H9 (cell line): ENCODE results near the gene LRRC39. TPM values are rescaled to one million over a fixed set of nuclear protein-coding genes. Genes with fewer than 3 reads are reported as not detected.
A peak's percentile ranks its signal among the peaks of the same experiment; 100 is the strongest.

Experiments used
- DNase-seq: peaks from one replicate; pipeline ENCODE4 v3.0.0-alpha.2; 2017
- H2AFZ ChIP-seq: one replicate; pipeline ENCODE4 v1.6.1; 2013; ENCODE audit warnings: mild to moderate bottlenecking, low read length, control low read depth, moderate library complexity
- H2AK5ac ChIP-seq: 2 replicates; pipeline ENCODE4 v1.6.1; 2013; ENCODE audit warnings: low read length, control low read depth, mixed read lengths; ENCODE audit not compliant: insufficient read length
- H2BK120ac ChIP-seq: one replicate; pipeline ENCODE4 v1.6.1; 2013; ENCODE audit warnings: low read depth, mild to moderate bottlenecking, low read length, control low read depth, inconsistent platforms; ENCODE audit not compliant: poor library complexity, severe bottlenecking
- H2BK12ac ChIP-seq: 2 replicates; pipeline ENCODE4 v1.6.1; 2013; ENCODE audit warnings: low read length, control low read depth, mixed read lengths, low read depth; ENCODE audit not compliant: insufficient read length
- H2BK15ac ChIP-seq: 2 replicates; pipeline ENCODE4 v1.6.1; 2013; ENCODE audit warnings: low read depth, low read length, control low read depth
- H2BK20ac ChIP-seq: one replicate; pipeline ENCODE4 v1.6.1; 2013; ENCODE audit warnings: low read depth, mild to moderate bottlenecking, low read length, control low read depth, inconsistent platforms; ENCODE audit not compliant: poor library complexity, severe bottlenecking
- H2BK5ac ChIP-seq: 2 replicates; pipeline ENCODE4 v1.6.1; 2013; ENCODE audit warnings: low read length, control low read depth, mixed read lengths; ENCODE audit not compliant: insufficient read length
- H3K14ac ChIP-seq: 2 replicates; pipeline ENCODE4 v1.6.1; 2013; ENCODE audit warnings: low read length, control low read depth; ENCODE audit not compliant: insufficient read depth
- H3K18ac ChIP-seq: 2 replicates; pipeline ENCODE4 v1.6.1; 2013; ENCODE audit warnings: low read depth, mild to moderate bottlenecking, mixed read lengths, low read length, control low read depth; ENCODE audit not compliant: insufficient read length
- H3K23ac ChIP-seq: 2 replicates; pipeline ENCODE4 v1.6.1; 2013; ENCODE audit warnings: low read length, control low read depth, mixed read lengths, low read depth; ENCODE audit not compliant: insufficient read length
- H3K23me2 ChIP-seq: 2 replicates; pipeline ENCODE4 v1.6.1; 2013; ENCODE audit warnings: low read depth, mild to moderate bottlenecking, mixed read lengths, low read length, control low read depth; ENCODE audit not compliant: insufficient read length, poor library complexity, severe bottlenecking
- H3K27ac ChIP-seq: 2 replicates; pipeline ENCODE4 v1.5.1; 2013; ENCODE audit warnings: low read length, control low read depth, mixed read lengths, low read depth; ENCODE audit not compliant: insufficient read length
- H3K27me3 ChIP-seq: 2 replicates; pipeline ENCODE4 v1.6.1; 2013; ENCODE audit warnings: low read length, control low read depth, inconsistent platforms; ENCODE audit not compliant: insufficient read depth
- H3K4ac ChIP-seq: 2 replicates; pipeline ENCODE4 v1.6.1; 2013; ENCODE audit warnings: low read depth, mild to moderate bottlenecking, control low read depth, inconsistent platforms, low read length, moderate library complexity
- H3K4me1 ChIP-seq: 2 replicates; pipeline ENCODE4 v1.6.1; 2013; ENCODE audit warnings: low read length, control low read depth, inconsistent platforms; ENCODE audit not compliant: insufficient read depth
- H3K4me2 ChIP-seq: 2 replicates; pipeline ENCODE4 v1.6.1; 2013; ENCODE audit warnings: low read length, control low read depth, mixed read lengths; ENCODE audit not compliant: insufficient read length, insufficient read depth
- H3K56ac ChIP-seq: 2 replicates; pipeline ENCODE4 v1.6.1; 2013; ENCODE audit warnings: low read depth, mild to moderate bottlenecking, mixed read lengths, low read length, control low read depth; ENCODE audit not compliant: insufficient read length
- H3K79me1 ChIP-seq: 2 replicates; pipeline ENCODE4 v1.6.1; 2013; ENCODE audit warnings: low read depth, mild to moderate bottlenecking, moderate library complexity, low read length, control low read depth, inconsistent platforms; ENCODE audit not compliant: insufficient read depth, poor library complexity, severe bottlenecking
- H3K79me2 ChIP-seq: 2 replicates; pipeline ENCODE4 v1.6.1; 2013; ENCODE audit warnings: low read length, control low read depth, inconsistent platforms; ENCODE audit not compliant: insufficient read depth
- H3K9ac ChIP-seq: 2 replicates; pipeline ENCODE4 v1.6.1; 2013; ENCODE audit warnings: low read length, control low read depth, mixed read lengths; ENCODE audit not compliant: insufficient read length; ENCODE audit errors: extremely low read depth
- H3K9me3 ChIP-seq: one replicate; pipeline ENCODE4 v1.6.1; 2013; ENCODE audit warnings: low read depth, low read length, inconsistent platforms; ENCODE audit not compliant: control insufficient read depth
- H3T11ph ChIP-seq: one replicate; pipeline ENCODE4 v1.6.1; 2013; ENCODE audit warnings: mild to moderate bottlenecking, low read length, control low read depth, inconsistent platforms
- H4K20me1 ChIP-seq: one replicate; pipeline ENCODE4 v1.6.1; 2013; ENCODE audit not compliant: control insufficient read depth, insufficient read length, insufficient read depth
- H4K5ac ChIP-seq: 2 replicates; pipeline ENCODE4 v1.6.1; 2013; ENCODE audit warnings: low read depth, mild to moderate bottlenecking, mixed read lengths, low read length, control low read depth; ENCODE audit not compliant: insufficient read length
- H4K8ac ChIP-seq: replicated peaks from 2 replicates; pipeline ENCODE4 v1.6.1; 2013; ENCODE audit warnings: low read length, control low read depth, mixed read lengths, low read depth; ENCODE audit not compliant: insufficient read length
- H4K91ac ChIP-seq: 2 replicates; pipeline ENCODE4 v1.6.1; 2013; ENCODE audit warnings: low read depth, mild to moderate bottlenecking, moderate library complexity, mixed read lengths, low read length, control low read depth; ENCODE audit not compliant: insufficient read length
- H3K27ac Mint-ChIP-seq, 3 experiments: 2 replicates in 2 of 3; 3 replicates in 1 of 3; pipeline ENCODE4 v1.8.0; 2020 to 2021; ENCODE audit warnings: mixed read lengths in 3 of 3, mild to moderate bottlenecking in 1 of 3, moderate library complexity in 1 of 3
- H3K27me3 Mint-ChIP-seq: 2 replicates; pipeline ENCODE4 v1.8.0; 2021; ENCODE audit warnings: low read depth, mild to moderate bottlenecking, moderate library complexity, mixed read lengths
- H3K36me3 Mint-ChIP-seq, 3 experiments: 2 replicates in 2 of 3; 3 replicates in 1 of 3; pipeline ENCODE4 v1.8.0; 2020 to 2021; ENCODE audit warnings: low read depth in 3 of 3, mixed read lengths in 3 of 3; ENCODE audit not compliant: insufficient read depth in 1 of 3
- H3K4me1 Mint-ChIP-seq, 2 experiments: 2 replicates each; pipeline ENCODE4 v1.8.0; 2020; ENCODE audit warnings: mixed read lengths in 2 of 2
- H3K4me3 Mint-ChIP-seq, 2 experiments: 2 replicates in 1 of 2; 3 replicates in 1 of 2; pipeline ENCODE4 v1.8.0; 2020 to 2021; ENCODE audit warnings: mild to moderate bottlenecking in 2 of 2, mixed read lengths in 2 of 2, moderate library complexity in 1 of 2
- H3K9me3 Mint-ChIP-seq, 2 experiments: 2 replicates in 1 of 2; 3 replicates in 1 of 2; pipeline ENCODE4 v1.8.0; 2020; ENCODE audit warnings: mild to moderate bottlenecking in 2 of 2, mixed read lengths in 2 of 2, moderate library complexity in 1 of 2
- CTCF ChIP-seq: fragments of 200-600 bp; sonication (generic); conservative IDR thresholded peaks from 3 replicates; pipeline ENCODE4 v1.8.0; 2021; ENCODE audit warnings: antibody characterized with exemption, mild to moderate bottlenecking
- WGBS: extraction: QIAGEN DNeasy Blood & Tissue Kit; methylation state at CpG from one replicate; pipeline ENCODE4 v1.1.7; 2013; ENCODE audit warnings: missing lambda C conversion rate, low lambda C conversion rate, mixed read lengths; ENCODE audit not compliant: insufficient read length; ENCODE audit errors: extremely low coverage; 5-methylcytosine and 5-hydroxymethylcytosine counted together
- total RNA-seq: library from RNA; stranded (reverse); gene quantifications from 2 replicates; pipeline ENCODE4 v1.2.1, GENCODE V29; 2021

Gene LRRC39
- total RNA-seq, 1 experiment from 2014 or later, result 0.37 TPM

- H2BK15ac ChIP-seq, result no peak overlapping the region
- H3K9me3 ChIP-seq, result no peaks in the 10 kb centered on the region
- H2AFZ ChIP-seq, result no peak overlapping the region
- Mint-ChIP-seq H3K9me3 (no peaks in the 10 kb centered on the region), H3K27me3 (no peaks in the 10 kb centered on the region), H3K27ac (peak overlapping the region in 1 of 3 experiments; percentile 62; a peak in 2 of 7 replicates), H3K36me3 (peaks cover 2 to 29% (median 14%) of the 10 kb centered on the region in 3 experiments; a peak in 5 of 7 replicates), H3K4me3 (no peak overlapping the region), H3K4me1 (no peaks in the 10 kb centered on the region)
- no peak overlapping the region for H4K91ac ChIP-seq
- H3K4me2 ChIP-seq, result no peak overlapping the region
- no peaks in the 10 kb centered on the region for H3K27me3 ChIP-seq
- DNase-seq, result no peak
- H3K18ac ChIP-seq, result no peak overlapping the region
- H3K9ac ChIP-seq, result no peak overlapping the region
- no peak overlapping the region for H3K27ac ChIP-seq
- H3K79me2 ChIP-seq, result no peaks in the 10 kb centered on the region
- H3K79me1 ChIP-seq, result no peaks in the 10 kb centered on the region
- no peak overlapping the region for H2BK120ac ChIP-seq
- no peak overlapping the region for H3K56ac ChIP-seq
- H2BK12ac ChIP-seq, result no peak overlapping the region
- no peak overlapping the region for H3K4ac ChIP-seq
- H2AK5ac ChIP-seq, result no peak overlapping the region
- H4K20me1 ChIP-seq, result no peaks in the 10 kb centered on the region
- TF ChIP-seq CTCF, result no peak
- H3T11ph ChIP-seq, result no peak overlapping the region
- H3K23me2 ChIP-seq, result no peaks in the 10 kb centered on the region
- H3K4me1 ChIP-seq, result no peaks in the 10 kb centered on the region
- H4K8ac ChIP-seq, result no peak overlapping the region
- no peak overlapping the region for H3K14ac ChIP-seq
- H4K5ac ChIP-seq, result no peak overlapping the region
- H2BK20ac ChIP-seq, result no peak overlapping the region
- H2BK5ac ChIP-seq, result no peak overlapping the region
- WGBS, result no CpG with 5 or more reads among the region's 6 CpGs
- no peak overlapping the region for H3K23ac ChIP-seq
Observed at GRCh38 chr1:100219457-100219856, 41.4 kb upstream of the LRRC39 start.
